OCI-LY3 (cell line): ENCODE data around the gene HTT.

Source experiments
- H2AFZ ChIP-seq: fragments of 200-600, 300-600 bp; shearing (Covaris generic); 2 replicates; pipeline ENCODE4 v1.6.0; 2014; ENCODE audit warnings: antibody characterized with exemption, low read depth, low read length
- H3K27ac ChIP-seq: fragments of 200-600, 300-600 bp; sonication (generic); 2 replicates; pipeline ENCODE4 v1.5.1; 2014; ENCODE audit warnings: mild to moderate bottlenecking, low read length, moderate library complexity, mixed read lengths
- H3K27me3 ChIP-seq: fragments of 200-600, 300-600 bp; sonication (generic); 2 replicates; pipeline ENCODE4 v1.6.1; 2014; ENCODE audit warnings: low read depth, low read length, mixed read lengths
- H3K36me3 ChIP-seq: fragments of 200-600, 300-600 bp; sonication (generic); replicated peaks from 2 replicates; pipeline ENCODE3; 2014; ENCODE audit warnings: low read depth, low read length, mixed read lengths
- H3K4me1 ChIP-seq: fragments of 300-600, 200-600 bp; sonication (generic); 2 replicates; pipeline ENCODE4 v1.6.1; 2014; ENCODE audit warnings: low read length, mixed read lengths
- H3K4me2 ChIP-seq: fragments of 200-600, 300-600 bp; sonication (generic); 2 replicates; pipeline ENCODE4 v1.6.1; 2014; ENCODE audit warnings: low read length, mixed read lengths
- H3K4me3 ChIP-seq: fragments of 300-600, 200-600 bp; sonication (generic); 2 replicates; pipeline ENCODE4 v1.5.1; 2014; ENCODE audit warnings: antibody characterized with exemption, mild to moderate bottlenecking, low read length, moderate library complexity
- H3K79me2 ChIP-seq: fragments of 300-600, 200-600 bp; shearing (Covaris generic); 2 replicates; pipeline ENCODE4 v1.6.1; 2014; ENCODE audit warnings: mild to moderate bottlenecking, low read length, mixed read lengths
- H3K9ac ChIP-seq: fragments of 300-600, 200-600 bp; shearing (Covaris generic); 2 replicates; pipeline ENCODE4 v1.6.0; 2014; ENCODE audit warnings: mild to moderate bottlenecking, low read length, moderate library complexity
- H3K9me3 ChIP-seq: fragments of 200-600, 300-600 bp; shearing (Covaris generic); 2 replicates; pipeline ENCODE4 v1.6.1; 2014; ENCODE audit warnings: low read length, mixed read lengths; ENCODE audit not compliant: insufficient read depth
- H4K20me1 ChIP-seq: fragments of 200-600, 300-600 bp; sonication (generic); 2 replicates; pipeline ENCODE4 v1.6.1; 2016; ENCODE audit warnings: low read length, mixed read lengths; ENCODE audit not compliant: insufficient read depth
- EZH2phosphoT487 ChIP-seq: fragments of 200-600 bp; shearing (Covaris generic); IDR thresholded peaks from 2 replicates; pipeline ENCODE4 v1.6.1; 2018; ENCODE audit warnings: antibody characterized with exemption, mixed run types, low read depth
- TF ChIP-seq, protein P1 (sequence below): fragments of 200-600, 300-600 bp; sonication (generic); IDR thresholded peaks from 2 replicates; pipeline ENCODE4 v1.5.1; 2014; ENCODE audit warnings: antibody characterized with exemption, low read length, low read depth

Gene HTT

DNA sequence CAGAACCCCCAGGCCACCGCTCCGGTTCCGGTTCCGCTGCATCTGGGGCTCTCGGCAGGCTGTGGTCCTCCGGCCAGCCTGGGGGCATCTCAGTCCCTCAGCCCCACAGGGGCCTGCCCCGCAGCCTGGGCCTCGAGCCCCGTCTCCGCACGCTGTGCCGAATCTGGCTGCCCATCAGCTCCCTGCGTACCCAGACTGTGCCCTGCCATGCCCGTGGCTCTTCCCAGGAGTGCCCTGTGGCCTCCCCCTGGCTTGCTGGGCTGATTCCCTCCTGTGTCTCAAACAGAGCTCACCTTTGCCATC lies 173.6 kb downstream of the HTT start:
- Histone ChIP-seq H3K79me2 (no peaks in the 10 kb centered on the region), H3K27me3 (no peaks in the 10 kb centered on the region), H3K27ac (no peak overlapping the region), H3K9ac (no peak overlapping the region), H3K4me2 (no peak overlapping the region), H3K36me3 (peaks cover 3% of the 10 kb centered on the region), H3K4me1 (peaks cover 24% of the 10 kb centered on the region), H4K20me1 (peaks cover 18% of the 10 kb centered on the region), H3K4me3 (no peak overlapping the region), H3K9me3 (no peaks in the 10 kb centered on the region), H2AFZ (no peak overlapping the region)
- TF ChIP-seq, protein P1, sequence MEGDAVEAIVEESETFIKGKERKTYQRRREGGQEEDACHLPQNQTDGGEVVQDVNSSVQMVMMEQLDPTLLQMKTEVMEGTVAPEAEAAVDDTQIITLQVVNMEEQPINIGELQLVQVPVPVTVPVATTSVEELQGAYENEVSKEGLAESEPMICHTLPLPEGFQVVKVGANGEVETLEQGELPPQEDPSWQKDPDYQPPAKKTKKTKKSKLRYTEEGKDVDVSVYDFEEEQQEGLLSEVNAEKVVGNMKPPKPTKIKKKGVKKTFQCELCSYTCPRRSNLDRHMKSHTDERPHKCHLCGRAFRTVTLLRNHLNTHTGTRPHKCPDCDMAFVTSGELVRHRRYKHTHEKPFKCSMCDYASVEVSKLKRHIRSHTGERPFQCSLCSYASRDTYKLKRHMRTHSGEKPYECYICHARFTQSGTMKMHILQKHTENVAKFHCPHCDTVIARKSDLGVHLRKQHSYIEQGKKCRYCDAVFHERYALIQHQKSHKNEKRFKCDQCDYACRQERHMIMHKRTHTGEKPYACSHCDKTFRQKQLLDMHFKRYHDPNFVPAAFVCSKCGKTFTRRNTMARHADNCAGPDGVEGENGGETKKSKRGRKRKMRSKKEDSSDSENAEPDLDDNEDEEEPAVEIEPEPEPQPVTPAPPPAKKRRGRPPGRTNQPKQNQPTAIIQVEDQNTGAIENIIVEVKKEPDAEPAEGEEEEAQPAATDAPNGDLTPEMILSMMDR: no peak
- TF ChIP-seq EZH2phosphoT487: no peak

DNA sequence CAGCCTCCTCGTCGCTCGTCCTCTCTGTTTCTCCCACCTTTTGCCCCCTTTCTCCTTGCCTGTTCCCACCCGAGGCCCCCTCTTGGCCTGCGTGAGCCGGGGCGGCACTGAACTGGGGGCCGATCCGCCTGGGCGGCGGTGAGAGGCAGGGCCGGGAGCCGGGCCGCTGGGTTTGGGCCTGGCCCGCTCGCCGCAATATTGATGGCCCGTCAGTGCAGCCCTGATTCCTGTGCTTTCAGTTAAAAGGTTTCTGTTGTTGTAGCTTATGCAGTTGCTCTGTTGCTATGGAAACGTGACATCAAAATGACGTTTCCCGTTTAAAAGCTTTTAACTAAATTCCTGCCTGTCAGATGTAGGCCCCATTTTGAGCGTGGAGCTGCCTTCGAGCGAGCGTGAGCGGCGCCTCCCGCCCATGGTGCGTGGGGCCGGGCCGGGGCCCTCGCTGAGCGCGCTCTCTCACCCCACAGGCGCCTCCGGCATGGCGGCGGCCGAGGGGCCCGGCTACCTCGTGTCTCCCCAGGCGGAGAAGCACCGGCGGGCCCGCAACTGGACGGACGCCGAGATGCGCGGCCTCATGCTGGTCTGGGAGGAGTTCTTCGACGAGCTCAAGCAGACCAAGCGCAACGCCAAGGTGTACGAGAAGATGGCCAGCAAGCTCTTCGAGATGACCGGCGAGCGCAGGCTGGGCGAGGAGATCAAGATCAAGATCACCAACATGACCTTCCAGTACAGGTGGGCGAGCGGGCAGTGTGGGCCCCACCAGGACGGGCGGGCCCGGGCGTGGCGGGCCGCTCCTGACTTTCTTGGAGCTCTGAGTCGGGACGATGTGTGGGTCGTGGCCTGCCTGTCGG lies 174.6 kb downstream of the HTT start, which contains the start of gene MSANTD1:
MSANTD1 (plus strand) TSS at position 349 of the 851 bp plus-strand sequence; CDS start at position 413, 64 bp downstream.
- Histone ChIP-seq H3K4me3 (no peak within 1 kb of the TSS), H3K4me2 (no peak within 1 kb of the TSS), H3K27me3 (no peaks in the 10 kb centered on the region), H3K36me3 (no peaks in the 10 kb centered on the region), H3K4me1 (peaks cover 15% of the 10 kb centered on the region), H3K9me3 (no peaks in the 10 kb centered on the region), H3K27ac (no peak within 1 kb of the TSS), H3K9ac (no peak within 1 kb of the TSS), H3K79me2 (no peaks in the 10 kb centered on the region), H2AFZ (no peak within 1 kb of the TSS), H4K20me1 (peaks cover 8% of the 10 kb centered on the region; the same call in 1 of the 2 replicates)
- TF ChIP-seq, protein P1: no peak
- TF ChIP-seq EZH2phosphoT487: no peak

GRCh38 chr4:3249711-3250437 lies 175.4 kb downstream of the HTT start:
- Histone ChIP-seq H3K4me1 (peaks cover 6% of the 10 kb centered on the region), H3K9me3 (no peaks in the 10 kb centered on the region), H3K4me3 (no peak overlapping the region), H3K79me2 (no peaks in the 10 kb centered on the region), H2AFZ (no peak overlapping the region), H3K27ac (no peak overlapping the region), H4K20me1 (peaks cover under 1% of the 10 kb centered on the region; the same call in 1 of the 2 replicates), H3K9ac (no peak overlapping the region), H3K27me3 (no peaks in the 10 kb centered on the region), H3K4me2 (no peak overlapping the region), H3K36me3 (no peaks in the 10 kb centered on the region)
- no peak for TF ChIP-seq EZH2phosphoT487
- TF ChIP-seq, protein P1: no peak

GRCh38 chr4:3250438-3250955 lies 176.0 kb downstream of the HTT start:
- Histone ChIP-seq H3K27ac (no peak overlapping the region), H3K9ac (no peak overlapping the region), H3K9me3 (no peaks in the 10 kb centered on the region), H4K20me1 (no peaks in the 10 kb centered on the region), H3K4me2 (no peak overlapping the region), H3K36me3 (peaks cover under 1% of the 10 kb centered on the region), H3K27me3 (no peaks in the 10 kb centered on the region), H3K4me3 (no peak overlapping the region), H3K4me1 (peaks cover 6% of the 10 kb centered on the region), H3K79me2 (no peaks in the 10 kb centered on the region), H2AFZ (no peak overlapping the region)
- TF ChIP-seq, protein P1: no peak
- TF ChIP-seq EZH2phosphoT487: no peak
